LNCAP (cell line): Measurements from ENCODE around the gene GRID1.

Experiments used
- CTCF ChIP-seq: fragments of 450-650 bp; IDR thresholded peaks from 2 replicates; pipeline ENCODE4 v1.5.1; 2017; ENCODE audit warnings: mild to moderate bottlenecking

The GRID1 gene

GRCh38 chr10:86001521-86001920 lies 365.1 kb downstream of the GRID1 start:
- TF ChIP-seq CTCF = no peak

- TF ChIP-seq CTCF = no peak
These were observed 369.1 kb downstream of the GRID1 start for GRCh38 chr10:85997544-85997943.

GRCh38 chr10:85995791-85996190 lies 370.8 kb downstream of the GRID1 start:
- peak; percentile 40; the same call in 1 of the 2 replicates for TF ChIP-seq CTCF

GRCh38 chr10:85993840-85994507 lies 372.6 kb downstream of the GRID1 start:
- no peak for TF ChIP-seq CTCF

GRCh38 chr10:85993140-85993539 lies 373.5 kb downstream of the GRID1 start:
- TF ChIP-seq CTCF = no peak

- TF ChIP-seq CTCF = no peak
These were observed 374.3 kb downstream of the GRID1 start for GRCh38 chr10:85992324-85992723.

- no peak for TF ChIP-seq CTCF
These were observed 379.8 kb downstream of the GRID1 start for GRCh38 chr10:85986777-85987176.

- TF ChIP-seq CTCF = no peak
These were observed 383.5 kb downstream of the GRID1 start for GRCh38 chr10:85983051-85983450.
